PC-3 (cell line): Measurements from ENCODE around the gene WHRN.

Experiments
- EZH2phosphoT487 ChIP-seq: fragments of 300-600 bp; sonication (generic); IDR thresholded peaks from 2 replicates; pipeline ENCODE4 v1.6.1; 2018; ENCODE audit warnings: mild to moderate bottlenecking, antibody characterized with exemption, low read length, borderline replicate concordance
- TF ChIP-seq, protein P1 (sequence below): fragments of 300-600 bp; sonication (generic); conservative IDR thresholded peaks from 2 replicates; pipeline ENCODE4 v1.5.1; 2017; ENCODE audit warnings: antibody characterized with exemption, low read depth, mild to moderate bottlenecking, low read length

DNA sequence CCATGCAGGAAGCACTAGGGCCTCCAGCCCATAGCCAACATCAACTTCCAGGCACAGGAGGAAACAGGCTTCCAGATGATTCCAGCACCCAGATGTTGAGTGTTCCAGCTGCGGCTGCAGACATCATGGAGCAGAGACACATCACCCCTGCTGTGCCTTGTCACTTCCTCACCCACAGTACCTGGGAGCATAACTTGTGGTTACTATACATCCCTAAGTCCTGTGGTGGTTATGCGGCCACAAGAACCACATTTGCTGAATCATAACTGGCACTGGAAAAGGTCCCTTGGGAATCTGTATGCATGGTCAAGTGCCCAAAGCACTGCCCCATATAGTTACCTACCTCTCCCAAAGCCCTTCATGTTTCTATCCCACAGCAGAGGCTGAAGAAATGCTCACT is 56.6 kb downstream of the WHRN start:
- TF ChIP-seq, protein P1, sequence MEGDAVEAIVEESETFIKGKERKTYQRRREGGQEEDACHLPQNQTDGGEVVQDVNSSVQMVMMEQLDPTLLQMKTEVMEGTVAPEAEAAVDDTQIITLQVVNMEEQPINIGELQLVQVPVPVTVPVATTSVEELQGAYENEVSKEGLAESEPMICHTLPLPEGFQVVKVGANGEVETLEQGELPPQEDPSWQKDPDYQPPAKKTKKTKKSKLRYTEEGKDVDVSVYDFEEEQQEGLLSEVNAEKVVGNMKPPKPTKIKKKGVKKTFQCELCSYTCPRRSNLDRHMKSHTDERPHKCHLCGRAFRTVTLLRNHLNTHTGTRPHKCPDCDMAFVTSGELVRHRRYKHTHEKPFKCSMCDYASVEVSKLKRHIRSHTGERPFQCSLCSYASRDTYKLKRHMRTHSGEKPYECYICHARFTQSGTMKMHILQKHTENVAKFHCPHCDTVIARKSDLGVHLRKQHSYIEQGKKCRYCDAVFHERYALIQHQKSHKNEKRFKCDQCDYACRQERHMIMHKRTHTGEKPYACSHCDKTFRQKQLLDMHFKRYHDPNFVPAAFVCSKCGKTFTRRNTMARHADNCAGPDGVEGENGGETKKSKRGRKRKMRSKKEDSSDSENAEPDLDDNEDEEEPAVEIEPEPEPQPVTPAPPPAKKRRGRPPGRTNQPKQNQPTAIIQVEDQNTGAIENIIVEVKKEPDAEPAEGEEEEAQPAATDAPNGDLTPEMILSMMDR: no peak
- no peak for TF ChIP-seq EZH2phosphoT487
